ENCODE measurements around the gene MAGI2.
"Not testable (repeated sequence)": the region's sequence is repeated elsewhere in the genome, so short reads cannot be mapped to it uniquely, and the experiment has no call there.

Gene MAGI2

GRCh38 chr7:79157281-79157680 lies 296.2 kb downstream of the MAGI2 start:
- DNase-seq (ENCODE audit: low read depth), result no peak

- DNase-seq (ENCODE audit: low read depth), result no peak
Observed at GRCh38 chr7:79149831-79150230, 303.6 kb downstream of the MAGI2 start.

GRCh38 chr7:79142706-79143105 lies 310.8 kb downstream of the MAGI2 start:
- no peak for DNase-seq (ENCODE audit: low read depth)

GRCh38 chr7:79141252-79141651 lies 312.2 kb downstream of the MAGI2 start:
- no peak for DNase-seq (ENCODE audit: low read depth)

- DNase-seq (ENCODE audit: low read depth), result no peak
Observed at GRCh38 chr7:79137942-79138341, 315.5 kb downstream of the MAGI2 start.

GRCh38 chr7:79132844-79133451 lies 320.5 kb downstream of the MAGI2 start:
- DNase-seq (ENCODE audit: low read depth), result no peak

- DNase-seq (ENCODE audit: low read depth), result no peak
Observed at GRCh38 chr7:79130715-79131114, 322.8 kb downstream of the MAGI2 start.

GRCh38 chr7:79124331-79124730 lies 329.1 kb downstream of the MAGI2 start:
- no peak for DNase-seq (ENCODE audit: low read depth)

GRCh38 chr7:79118143-79118542 lies 335.3 kb downstream of the MAGI2 start:
- DNase-seq (ENCODE audit: low read depth), result no peak

GRCh38 chr7:79096361-79096805 lies 357.1 kb downstream of the MAGI2 start:
- DNase-seq (ENCODE audit: low read depth), result no peak

GRCh38 chr7:79093421-79093820 lies 360.0 kb downstream of the MAGI2 start:
- no peak for DNase-seq (ENCODE audit: low read depth)

GRCh38 chr7:79091661-79092060 lies 361.8 kb downstream of the MAGI2 start:
- no peak for DNase-seq (ENCODE audit: low read depth)

- no peak for DNase-seq (ENCODE audit: low read depth)
Observed at GRCh38 chr7:79091011-79091410, 362.5 kb downstream of the MAGI2 start.

- no peak for DNase-seq (ENCODE audit: low read depth)
Observed at GRCh38 chr7:79090543-79090942, 362.9 kb downstream of the MAGI2 start.

- DNase-seq (ENCODE audit: low read depth), result no peak
Observed at GRCh38 chr7:79084423-79084822, 369.0 kb downstream of the MAGI2 start.

GRCh38 chr7:79079919-79080554 lies 373.4 kb downstream of the MAGI2 start:
- no peak for DNase-seq (ENCODE audit: low read depth)

- no peak for DNase-seq (ENCODE audit: low read depth)
Observed at GRCh38 chr7:79078273-79078672, 375.2 kb downstream of the MAGI2 start.

GRCh38 chr7:79071187-79071586 lies 382.3 kb downstream of the MAGI2 start:
- not testable (repeated sequence) for DNase-seq (ENCODE audit: low read depth)

- DNase-seq (ENCODE audit: low read depth), result no peak
Observed at GRCh38 chr7:79064187-79064823, 389.2 kb downstream of the MAGI2 start.

GRCh38 chr7:79063019-79063698 lies 390.3 kb downstream of the MAGI2 start:
- DNase-seq (ENCODE audit: low read depth), result no peak

GRCh38 chr7:79060498-79060897 lies 393.0 kb downstream of the MAGI2 start:
- no peak for DNase-seq (ENCODE audit: low read depth)

GRCh38 chr7:79055722-79056415 lies 397.6 kb downstream of the MAGI2 start:
- DNase-seq (ENCODE audit: low read depth), result no peak
